Activated effector memory CD4-positive, alpha-beta T cell treated with Interleukin-2 at 50 U/mL for 16 hours (primary cell): ENCODE measurements around the gene NR1H4.
"Not testable (repeated sequence)": the region's sequence is repeated elsewhere in the genome, so short reads cannot be mapped to it uniquely, and the experiment has no call there.

Experiments used
- DNase-seq: peaks from one replicate; pipeline ENCODE4 v3.0.0-alpha.2; 2020

Gene NR1H4

GRCh38 chr12:100473716-100474150, at the start of gene NR1H4:
TSS of gene NR1H4 (plus strand) at chr12:100473866. CDS start at chr12:100493324, 19,458 bp downstream.
- no peak for DNase-seq

- no peak for DNase-seq
These were observed 47.5 kb upstream of the NR1H4 start for GRCh38 chr12:100426145-100426544.

GRCh38 chr12:100427078-100427477, 46.6 kb upstream of the NR1H4 start:
- no peak for DNase-seq

GRCh38 chr12:100430251-100430650, 43.4 kb upstream of the NR1H4 start:
- not testable (repeated sequence) for DNase-seq

GRCh38 chr12:100433701-100434100, 40.0 kb upstream of the NR1H4 start:
- DNase-seq: no peak

GRCh38 chr12:100434177-100434576, 39.5 kb upstream of the NR1H4 start:
- no peak for DNase-seq

- DNase-seq: no peak
These were observed 37.7 kb upstream of the NR1H4 start for GRCh38 chr12:100435957-100436356.

- DNase-seq: no peak
These were observed 36.4 kb upstream of the NR1H4 start for GRCh38 chr12:100437038-100437841.

GRCh38 chr12:100439797-100440196, 33.9 kb upstream of the NR1H4 start:
- no peak for DNase-seq

- no peak for DNase-seq
These were observed 31.3 kb upstream of the NR1H4 start for GRCh38 chr12:100442403-100442802.

- no peak for DNase-seq
These were observed 30.2 kb upstream of the NR1H4 start for GRCh38 chr12:100443434-100443833.

- DNase-seq: no peak
These were observed 28.6 kb upstream of the NR1H4 start for GRCh38 chr12:100445081-100445481.

GRCh38 chr12:100447381-100447780, 26.3 kb upstream of the NR1H4 start:
- no peak for DNase-seq

GRCh38 chr12:100448656-100449055, 25.0 kb upstream of the NR1H4 start:
- DNase-seq: no peak

- DNase-seq: no peak
These were observed 22.9 kb upstream of the NR1H4 start for GRCh38 chr12:100450735-100451134.

- no peak for DNase-seq
These were observed 19.7 kb upstream of the NR1H4 start for GRCh38 chr12:100453951-100454350.

GRCh38 chr12:100455896-100456295, 17.8 kb upstream of the NR1H4 start:
- DNase-seq: no peak

- no peak for DNase-seq
These were observed 15.5 kb upstream of the NR1H4 start for GRCh38 chr12:100458191-100458590.

- DNase-seq: no peak
These were observed 13.0 kb upstream of the NR1H4 start for GRCh38 chr12:100460702-100461101.

GRCh38 chr12:100461330-100461973, 12.2 kb upstream of the NR1H4 start:
- DNase-seq: no peak

GRCh38 chr12:100463661-100464060, 10.0 kb upstream of the NR1H4 start:
- DNase-seq: no peak

GRCh38 chr12:100464529-100464928, 9.1 kb upstream of the NR1H4 start:
- DNase-seq: no peak

- no peak for DNase-seq
These were observed 5.5 kb upstream of the NR1H4 start for GRCh38 chr12:100468126-100468525.

GRCh38 chr12:100472325-100472724, 1.3 kb upstream of the NR1H4 start:
- no peak for DNase-seq
